Fibroblast of skin of left quadriceps (primary cell): ENCODE results near the gene ARMH1.

Source experiments
- DNase-seq, 2 experiments: peaks; one replicate each; pipeline ENCODE4 v3.0.0-alpha.2; 2013; ENCODE audit warnings: low read depth in 2 of 2

ARMH1 gene

DNA sequence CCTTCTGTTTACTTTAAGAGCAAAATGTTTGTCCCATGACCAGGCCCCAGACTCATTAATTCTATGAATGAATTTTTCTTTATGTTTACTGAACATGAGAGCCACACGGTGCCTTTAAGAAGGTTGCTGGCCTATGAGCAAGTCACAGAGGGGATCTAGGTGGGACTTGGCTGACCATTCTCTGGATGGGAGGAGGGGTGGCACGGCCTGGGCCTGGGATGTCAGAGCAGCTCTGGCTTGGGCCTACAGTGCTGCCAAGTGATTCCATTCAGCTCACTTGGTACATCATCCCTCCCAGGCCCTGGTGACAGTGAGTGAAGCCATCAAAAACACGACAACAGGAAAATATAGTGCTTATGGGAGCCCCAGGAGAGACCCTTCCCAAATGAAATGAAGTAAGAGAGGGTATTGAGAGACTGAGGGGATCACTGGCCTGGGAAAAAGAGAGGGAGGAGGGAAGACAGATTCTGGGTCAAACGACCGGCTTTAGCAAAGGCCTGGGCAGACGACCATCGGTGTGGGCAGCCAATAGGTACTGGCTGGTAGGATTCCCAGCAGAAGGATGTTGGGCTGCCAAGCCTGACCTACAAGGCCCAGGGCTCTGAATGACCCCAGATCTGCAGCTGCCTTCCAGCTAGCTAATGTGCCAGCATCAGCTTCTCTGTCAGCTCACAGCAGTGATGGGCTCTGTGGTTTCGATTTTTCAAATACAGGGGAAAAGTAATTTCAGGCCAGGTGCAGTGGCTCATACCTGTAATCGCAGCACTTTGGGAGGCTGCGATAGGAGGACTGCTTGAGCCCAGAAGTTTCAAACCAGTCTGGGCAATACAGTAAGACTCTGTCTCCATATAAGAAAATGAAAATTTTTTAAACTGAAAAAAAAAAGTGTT is 3.5 kb upstream of the ARMH1 start:
- no peak for DNase-seq

DNA sequence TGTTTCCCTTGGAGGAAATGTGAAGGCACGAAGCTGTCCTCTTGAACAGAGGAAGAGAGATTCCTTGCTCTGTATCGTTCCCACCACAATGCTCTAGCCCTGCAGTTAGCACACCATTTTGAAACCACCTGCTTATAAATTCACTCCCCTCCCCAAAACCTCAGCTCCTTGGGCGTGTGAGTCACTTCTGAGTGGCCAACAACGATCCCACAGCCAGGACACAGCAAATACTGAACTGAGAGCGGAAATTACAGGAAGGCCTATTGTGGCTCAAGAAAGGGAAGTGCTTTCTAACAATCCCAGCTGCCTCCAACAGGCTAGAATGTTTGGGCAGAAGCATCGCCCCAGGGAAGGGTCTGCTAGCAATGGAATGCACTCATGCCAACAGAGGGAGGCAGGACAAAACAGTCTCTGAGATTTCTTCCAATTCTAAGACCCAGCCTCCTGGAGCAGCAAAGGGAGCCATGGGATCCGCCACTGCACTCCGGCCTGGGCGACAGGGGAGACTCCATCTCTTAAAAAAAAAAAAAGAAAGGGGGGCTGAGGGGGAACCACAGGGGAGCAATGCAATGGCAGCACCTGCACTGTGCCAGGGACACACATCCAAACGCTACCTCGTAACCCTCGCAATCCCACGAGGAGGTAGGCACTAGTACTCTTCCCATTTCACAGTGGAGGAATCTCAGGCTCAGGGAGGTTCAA is 2.1 kb upstream of the ARMH1 start:
- no peak for DNase-seq

DNA sequence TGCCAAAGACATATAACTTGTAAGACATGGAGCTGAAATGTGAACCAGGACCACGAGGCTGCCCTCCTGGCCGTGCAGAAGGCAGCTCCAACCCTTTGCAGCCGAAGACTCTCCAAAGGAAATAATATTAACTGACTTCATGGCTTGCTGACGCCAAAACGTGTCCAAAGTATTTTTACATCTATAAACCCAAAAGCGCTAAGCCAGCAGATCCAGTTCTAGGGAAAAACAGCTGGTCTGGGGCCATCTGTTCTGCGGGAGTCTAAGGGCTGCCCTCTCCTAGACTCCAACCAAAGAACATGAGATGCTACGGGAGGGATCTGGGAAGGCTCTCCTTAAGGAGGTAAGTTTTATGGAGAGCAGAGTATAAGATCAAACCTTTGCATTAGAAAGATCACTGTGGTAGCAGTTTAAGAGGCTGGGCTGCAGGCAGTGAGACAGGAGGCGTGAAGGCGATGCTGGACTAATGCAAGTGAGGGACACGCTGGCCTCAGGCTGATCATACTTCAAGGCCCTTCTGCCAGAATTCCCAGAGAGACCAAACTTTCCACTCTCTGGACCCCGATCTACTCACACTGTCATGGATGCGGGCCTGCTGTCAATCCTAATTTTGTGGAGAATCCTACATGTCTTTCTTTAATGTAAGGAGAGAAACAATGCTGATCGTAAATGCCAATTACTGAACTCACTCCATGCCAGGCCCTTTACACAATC is 1.4 kb upstream of the ARMH1 start:
- DNase-seq = no peak

DNA sequence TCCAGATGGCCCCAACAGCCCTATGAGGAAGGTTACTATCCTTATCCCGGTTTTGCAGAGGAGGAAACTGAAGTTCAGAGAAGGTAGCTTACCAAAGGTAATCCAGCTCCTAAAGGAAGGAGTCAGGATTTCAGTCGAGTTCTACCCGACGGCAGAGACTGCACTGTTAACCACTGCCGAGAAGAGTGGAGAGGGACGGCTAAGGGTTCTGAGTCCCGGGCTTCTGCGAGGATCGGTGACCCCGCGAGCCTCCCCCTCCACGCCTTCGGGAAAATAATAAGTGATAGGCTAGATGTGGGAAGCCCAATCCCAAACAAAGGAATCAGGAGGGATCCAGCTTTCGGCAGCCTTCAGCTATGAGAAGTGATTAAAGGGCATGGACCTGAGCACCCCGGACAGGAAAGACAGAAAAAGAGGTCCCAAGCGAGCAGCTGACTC is 820 bp upstream of the ARMH1 start:
- DNase-seq = no peak

DNA sequence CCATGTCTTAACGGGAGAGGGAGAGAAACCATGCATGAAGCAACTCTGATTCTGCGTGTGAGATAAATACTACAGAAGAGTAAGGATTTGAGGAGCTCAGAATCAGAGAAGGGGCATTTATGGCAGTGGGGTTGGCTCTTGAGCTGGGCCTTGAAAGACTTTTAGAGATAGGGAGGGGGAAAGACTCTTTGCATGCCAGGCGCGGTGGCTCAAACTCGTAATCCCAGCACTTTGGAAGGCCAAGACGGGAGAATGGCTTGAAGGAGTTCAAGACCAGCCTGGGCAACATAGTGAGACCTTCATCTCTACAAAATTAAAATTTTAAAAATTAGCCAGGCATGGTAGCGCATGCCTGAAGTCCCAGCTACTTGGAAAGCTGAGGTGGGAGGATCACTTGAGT is 672 bp downstream of the ARMH1 start:
- DNase-seq = no peak

DNA sequence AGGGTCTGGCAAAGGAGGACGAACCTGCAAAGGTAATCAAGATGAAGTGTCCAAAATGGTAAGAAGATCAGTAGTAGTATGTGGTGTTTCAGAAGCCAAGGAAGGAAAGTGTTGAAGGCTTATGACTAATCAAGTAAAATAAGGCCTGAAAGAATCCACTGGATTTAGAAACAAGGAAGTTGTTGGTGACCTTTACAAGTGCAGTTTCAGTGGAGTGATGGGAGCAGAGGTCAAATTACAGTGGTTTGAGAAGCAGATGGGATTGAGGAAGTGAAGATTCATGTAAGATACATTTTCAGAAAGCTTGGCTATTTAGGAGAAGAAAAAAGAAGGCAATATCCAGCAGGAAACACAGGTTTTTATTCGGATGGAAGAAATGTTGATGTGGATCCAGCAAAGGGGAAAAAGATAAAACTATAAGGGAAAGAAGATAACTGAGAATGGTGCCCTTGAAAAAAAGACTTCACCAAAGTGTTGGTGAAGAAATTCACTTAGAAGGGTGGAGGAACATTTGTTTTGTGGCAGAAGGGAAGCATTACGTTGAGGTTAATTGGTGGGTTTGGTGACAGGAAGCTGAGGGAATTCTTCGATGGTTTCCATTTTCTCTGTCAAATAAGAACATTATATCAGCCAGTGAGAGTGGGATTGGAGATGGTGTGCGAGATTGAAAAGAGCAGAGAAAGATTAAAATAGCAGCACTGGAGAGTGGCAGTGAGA is 2.1 kb downstream of the ARMH1 start:
- peak in 1 of 2 experiments; percentile 11 for DNase-seq

DNA sequence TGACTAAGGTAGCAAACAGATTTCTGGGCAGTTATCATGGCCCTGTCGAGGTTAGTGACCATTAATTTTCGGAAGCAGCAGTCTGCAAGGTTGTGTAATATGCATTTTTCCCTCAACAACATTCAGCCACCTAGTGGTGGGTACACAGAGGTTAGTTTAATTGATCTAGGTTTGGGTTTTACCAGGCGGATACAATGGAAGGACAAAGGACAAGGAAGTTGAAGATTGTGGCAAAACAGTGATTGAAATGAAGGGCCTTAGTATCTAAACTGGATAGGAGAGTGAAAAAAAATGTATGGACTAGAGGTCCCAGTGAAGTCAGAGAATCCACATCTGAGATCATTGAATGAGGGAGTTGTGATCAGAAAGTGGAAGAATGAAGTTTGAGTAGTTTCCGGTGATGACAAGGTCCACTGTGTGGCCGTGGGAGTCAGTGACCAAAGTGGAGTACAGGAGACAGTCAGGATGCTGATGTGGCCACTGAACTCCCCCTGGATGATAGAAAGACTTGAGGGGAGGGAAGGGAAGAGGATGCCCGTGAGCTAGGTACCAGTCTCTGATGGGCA is 2.8 kb downstream of the ARMH1 start:
- no peak for DNase-seq

DNA sequence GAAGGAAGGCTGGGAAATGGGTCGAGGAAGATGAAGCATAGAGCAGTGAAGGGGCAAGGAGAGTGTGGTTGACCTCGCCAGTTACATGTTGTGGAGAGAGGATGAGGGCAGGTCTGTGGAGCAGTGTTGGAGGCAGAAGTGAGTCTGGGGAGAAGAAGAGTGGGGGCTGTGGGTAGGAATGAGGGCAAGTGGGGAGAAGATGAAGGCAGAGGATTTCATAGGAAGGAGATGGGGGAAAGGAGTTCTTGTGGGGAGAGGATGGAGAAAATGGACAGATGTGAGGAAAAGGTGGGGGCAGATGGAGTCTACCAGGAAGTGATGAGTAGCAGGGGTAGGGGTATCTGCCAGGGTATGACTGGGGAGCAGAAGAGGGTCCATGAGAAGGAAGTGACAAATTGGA is 3.6 kb downstream of the ARMH1 start:
- no peak for DNase-seq

DNA sequence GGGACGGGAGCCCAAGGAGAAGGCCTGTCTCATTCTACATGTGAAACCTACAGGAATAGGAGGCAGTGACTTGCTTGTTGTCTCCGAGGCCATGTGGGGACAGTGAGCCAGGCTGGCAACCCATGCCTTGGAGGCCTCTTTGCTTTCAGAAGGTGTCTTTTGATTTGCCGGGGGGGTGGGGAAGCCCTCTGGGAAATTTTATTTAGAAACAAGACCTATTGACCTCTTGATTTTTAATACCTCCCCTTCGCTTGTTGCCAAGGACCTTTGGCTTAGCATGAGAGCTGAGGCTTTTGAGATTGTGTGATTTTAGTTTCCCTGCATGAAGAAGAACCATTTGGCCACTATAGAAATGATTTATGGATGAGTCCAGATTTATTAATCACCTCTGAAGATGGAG is 4.1 kb downstream of the ARMH1 start:
- no peak for DNase-seq

DNA sequence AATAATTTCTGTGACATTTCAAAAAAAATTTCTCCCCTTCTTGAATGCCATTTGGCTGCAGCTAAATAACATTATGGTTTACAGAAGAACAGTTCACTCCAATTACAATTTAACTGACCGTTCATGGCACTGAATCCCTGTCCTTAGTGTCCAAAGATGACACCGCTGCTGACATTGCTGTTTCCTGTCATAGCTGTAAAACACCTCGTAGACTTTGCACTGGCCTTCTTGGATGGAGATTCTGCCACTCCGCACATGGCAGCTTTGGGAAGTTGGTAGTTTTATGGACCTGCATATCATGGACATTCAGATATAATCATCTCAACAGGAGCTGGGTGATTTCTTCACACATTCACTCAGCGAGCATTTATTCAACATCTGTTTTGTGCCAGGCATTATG is 5.0 kb downstream of the ARMH1 start:
- DNase-seq = no peak

DNA sequence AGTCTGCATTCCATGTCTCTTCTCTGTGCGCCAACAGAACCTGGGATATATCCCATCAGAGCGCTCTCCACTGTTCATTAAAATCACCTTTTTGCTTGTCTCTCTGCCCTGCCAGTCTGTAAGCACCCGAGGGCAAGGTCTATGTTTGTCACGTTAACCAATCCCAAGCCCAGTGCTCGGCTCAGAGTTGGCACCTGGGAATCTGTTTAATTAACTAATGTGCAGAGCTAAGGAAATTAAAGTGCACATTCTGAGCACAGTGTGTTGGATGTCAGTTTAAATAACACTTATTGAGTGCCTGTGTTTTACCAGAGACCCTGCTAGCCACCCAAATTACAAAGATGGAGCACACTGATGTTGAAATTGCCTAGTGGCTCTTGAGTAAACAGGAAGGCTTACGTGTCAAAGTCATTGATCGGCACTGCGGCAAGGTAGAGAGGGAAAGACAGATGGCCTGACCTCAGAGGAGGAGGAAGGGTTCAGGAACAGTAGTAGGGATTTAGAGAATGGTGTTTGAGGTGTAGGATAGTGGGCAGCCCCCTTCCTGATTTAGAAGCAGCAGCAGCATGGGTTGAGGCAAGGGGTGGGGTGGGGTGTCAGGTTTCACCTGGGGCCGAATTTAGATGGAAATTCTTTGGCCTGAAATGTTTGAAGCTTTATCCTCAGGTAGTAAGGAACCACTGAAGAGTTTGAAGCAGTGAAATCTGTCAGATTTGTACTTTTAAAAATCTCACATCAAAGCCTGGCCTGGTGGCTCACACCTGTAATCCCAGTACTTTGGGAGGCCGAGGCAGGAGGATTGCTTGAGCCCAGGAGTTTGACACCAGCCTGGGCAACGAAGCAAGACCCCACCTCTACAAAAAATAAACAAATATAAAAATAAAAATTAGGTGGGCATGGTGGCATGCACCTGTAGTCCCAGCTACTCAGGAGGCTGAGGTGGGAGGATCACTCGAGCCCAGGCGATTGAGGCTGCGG is 7.7 kb downstream of the ARMH1 start:
- no peak for DNase-seq

DNA sequence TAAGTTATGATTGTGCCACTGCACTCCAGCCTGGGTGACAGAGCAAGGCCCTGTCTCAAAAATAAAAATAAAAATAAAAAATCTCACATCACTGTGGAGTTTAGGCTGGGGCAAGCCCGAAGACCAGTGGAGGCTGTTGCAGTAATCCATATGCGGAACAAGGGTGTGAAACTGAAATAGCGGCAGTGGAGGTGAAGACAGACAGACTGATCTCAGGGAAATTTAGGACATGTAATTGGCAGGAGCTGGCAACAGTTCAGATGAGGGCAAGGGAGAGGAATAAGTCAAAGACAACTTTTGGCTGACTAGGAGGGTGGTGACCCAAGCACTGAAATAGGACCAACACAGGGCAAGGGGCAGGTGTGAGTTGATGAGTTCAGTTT is 8.4 kb downstream of the ARMH1 start:
- DNase-seq = no peak

DNA sequence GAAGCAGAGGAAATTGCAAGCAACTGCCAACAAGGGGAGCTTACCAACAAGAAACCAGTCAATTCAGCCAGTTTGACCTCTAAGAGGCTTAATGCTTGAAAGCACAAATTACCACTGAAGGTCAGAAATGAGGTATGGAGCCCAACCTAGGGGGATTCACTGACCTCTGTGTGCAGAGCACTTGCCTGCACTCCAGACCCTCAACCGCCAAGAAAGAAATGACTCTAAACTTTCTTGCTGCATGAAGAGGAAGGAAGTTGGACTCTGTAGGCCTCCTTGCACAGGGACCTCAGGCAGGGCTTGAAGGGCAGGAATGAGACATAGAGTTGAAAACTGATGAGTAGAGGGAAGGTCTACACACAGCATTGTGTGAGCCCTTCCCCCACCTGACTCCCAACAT is 10.0 kb downstream of the ARMH1 start:
- DNase-seq = no peak

DNA sequence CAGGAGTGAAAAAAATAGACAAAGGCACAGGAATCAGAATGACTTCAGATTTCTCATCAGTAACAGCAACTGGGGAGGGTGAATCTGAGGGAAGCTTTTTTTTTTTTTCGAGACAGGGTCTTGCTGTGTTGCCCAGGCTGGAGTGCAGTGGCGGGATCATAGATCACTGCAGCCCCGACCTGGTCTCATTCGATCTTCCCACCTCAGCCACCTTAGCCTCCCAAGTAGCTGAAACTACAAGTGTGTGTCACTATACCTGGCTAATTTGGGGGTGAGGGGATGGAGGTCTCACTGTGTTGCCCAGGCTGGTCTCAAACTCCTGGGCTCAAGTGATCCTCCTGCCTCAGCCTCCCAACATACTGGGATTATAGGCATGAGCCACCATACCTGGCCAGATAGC is 10.7 kb downstream of the ARMH1 start:
- no peak for DNase-seq

DNA sequence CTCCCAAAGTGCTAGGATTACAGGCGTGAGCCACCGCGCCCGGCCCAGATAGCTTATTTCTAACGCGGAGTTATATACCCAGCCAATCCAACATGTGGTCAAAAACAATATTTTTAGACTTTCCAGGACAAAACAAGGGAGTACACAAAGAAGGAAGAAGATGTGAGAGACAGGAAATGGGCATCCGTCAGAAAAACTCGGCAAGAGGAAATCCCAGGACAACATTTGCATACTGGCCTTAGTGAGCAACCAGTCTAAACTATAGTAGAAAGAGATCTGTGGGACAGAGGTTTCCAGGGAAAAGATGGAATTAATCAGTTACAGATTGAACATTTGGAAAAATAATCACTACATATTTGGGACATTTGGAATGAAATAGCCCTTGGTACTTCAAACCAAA is 11.4 kb downstream of the ARMH1 start:
- DNase-seq = no peak

DNA sequence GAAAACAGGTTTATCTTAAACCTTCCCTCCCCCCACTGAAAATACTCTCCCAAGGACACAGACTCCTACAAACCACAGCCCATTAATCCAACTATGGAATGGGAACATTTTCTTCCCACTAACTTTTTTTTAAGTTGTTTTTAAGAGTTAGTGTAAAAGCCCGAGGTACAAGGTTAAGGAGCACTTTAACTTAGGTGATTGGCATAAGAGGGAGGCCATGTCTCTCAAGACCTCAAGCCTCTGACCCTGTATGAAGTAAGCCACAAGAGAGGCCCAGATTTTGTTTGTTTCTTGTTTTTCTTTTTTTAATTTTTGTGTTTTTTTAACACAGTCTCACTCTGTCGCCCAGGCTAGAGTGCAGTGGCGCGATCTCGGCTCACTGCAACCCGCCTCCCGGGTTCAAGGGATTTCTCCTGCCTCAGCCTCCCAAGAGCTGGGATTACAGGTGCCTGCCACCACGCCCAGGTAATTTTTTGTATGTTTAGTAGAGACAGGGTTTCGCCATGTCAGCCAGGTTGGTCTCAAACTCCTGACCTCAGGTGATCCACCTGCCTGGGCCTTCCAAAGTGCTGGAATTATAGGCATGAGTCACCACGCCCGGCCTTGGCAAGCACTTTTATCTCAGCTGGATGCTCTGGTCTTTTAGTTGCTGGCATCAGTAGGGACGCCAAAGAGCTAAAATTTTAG is 14.4 kb downstream of the ARMH1 start:
- DNase-seq = no peak

DNA sequence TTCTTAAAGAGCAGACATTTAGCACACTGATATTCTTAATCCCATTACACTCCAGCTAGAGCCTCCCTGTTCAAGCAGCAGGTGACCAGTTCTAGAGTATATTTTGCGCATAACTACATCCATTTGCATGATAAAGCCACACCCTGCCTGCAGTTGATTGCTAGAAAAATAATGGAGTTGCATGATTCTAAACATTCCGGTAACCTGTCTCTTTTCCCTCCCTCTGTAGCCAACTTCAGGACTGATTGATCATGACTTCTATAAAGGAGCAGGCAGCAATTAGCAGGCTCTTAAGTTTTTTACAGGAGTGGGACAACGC is 14.9 kb downstream of the ARMH1 start:
- DNase-seq = no peak

DNA sequence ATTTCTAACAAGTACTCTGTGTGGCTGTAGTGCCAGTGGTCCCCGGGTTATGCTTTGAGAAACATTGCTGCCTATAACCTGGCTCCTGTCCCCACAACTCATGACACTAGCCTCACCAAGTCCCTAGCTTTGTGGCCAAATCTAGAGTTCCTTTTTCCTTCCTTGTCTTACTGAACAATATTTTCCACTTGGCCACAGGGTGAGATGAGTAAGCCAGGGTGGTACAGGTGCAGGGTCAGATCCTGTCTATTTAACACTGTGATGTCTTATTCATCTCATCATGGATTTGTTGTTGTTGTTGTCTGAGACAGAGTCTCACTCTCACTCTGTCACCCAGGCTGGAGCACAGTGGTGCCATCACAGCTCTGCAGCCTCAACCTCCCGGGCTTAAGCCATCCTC is 18.6 kb downstream of the ARMH1 start:
- no peak for DNase-seq

DNA sequence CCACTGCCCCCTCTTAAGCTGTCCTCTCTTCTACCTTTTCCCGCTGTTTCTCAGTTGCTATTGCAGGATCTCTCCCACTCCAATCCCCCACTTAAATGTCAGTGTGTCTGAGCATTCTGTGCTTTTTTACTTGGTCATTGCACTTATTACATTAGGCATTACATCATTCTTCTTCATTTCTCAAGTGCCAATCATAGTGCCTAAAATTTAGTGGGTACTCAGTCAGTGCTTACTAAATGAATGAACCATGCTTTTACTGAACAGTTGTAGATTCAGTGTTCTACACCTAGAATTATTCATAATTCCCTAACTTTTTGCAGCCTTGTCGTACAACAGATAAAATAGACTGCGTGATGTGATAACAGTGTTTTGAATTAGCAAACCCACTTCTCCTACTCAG is 19.4 kb downstream of the ARMH1 start:
- no peak for DNase-seq

DNA sequence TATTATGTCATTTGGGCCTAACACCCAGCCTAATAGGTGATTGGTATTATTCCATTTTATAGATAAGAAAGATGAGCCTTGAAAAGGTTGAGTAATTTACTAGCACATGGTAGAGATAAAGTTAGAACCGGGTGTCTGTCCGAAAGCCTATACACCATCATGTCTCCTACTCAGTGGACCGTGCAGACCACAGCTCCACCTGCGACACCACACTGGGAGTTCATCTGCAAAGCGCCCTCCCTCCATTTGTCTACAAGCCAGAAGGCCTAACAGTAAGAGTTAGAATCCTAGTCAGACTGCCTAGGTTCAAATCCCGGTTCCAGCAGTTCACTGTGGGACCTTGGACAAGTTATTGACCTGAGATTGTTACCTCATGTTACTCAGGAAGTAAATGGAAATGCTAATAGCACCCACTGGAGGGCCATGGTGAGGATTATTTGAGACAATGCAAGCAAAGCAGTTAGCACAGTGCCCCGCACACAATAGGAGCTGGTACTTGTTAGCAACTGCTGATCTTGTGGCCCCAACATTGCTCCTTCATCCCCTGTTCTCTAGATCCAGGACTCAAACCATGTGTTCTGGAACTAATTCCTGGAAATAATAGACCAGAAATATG is 20.5 kb downstream of the ARMH1 start:
- DNase-seq = no peak
